HCT116 (cell line): ENCODE results near the gene ETF1. TPM values are rescaled to one million over a fixed set of nuclear protein-coding genes. Genes with fewer than 3 reads are reported as not detected.

ENCODE experiments used
- ATAC-seq: fragments of 200-7000 bp; cut with Tn5 transposase; 2 replicates; pipeline ENCODE4 v1.9.1; 2020; ENCODE audit warnings: mild to moderate bottlenecking, moderate library complexity
- BruUV-seq: library from RNA; stranded (reverse); fragments of 400-500 nt; replicated peaks from 2 replicates; lab custom pipeline; 2021; lab: Mats Ljungman, UMichigan
- CTCF ChIA-PET: fragments of 300-600 bp; sonication (Branson Sonifier 250); formaldehyde crosslinking; loops from one replicate; lab custom pipeline; 2021; ENCODE audit warnings: antibody characterized with exemption; lab: Charles Lee
- POLR2A ChIA-PET: fragments of 300-600, 350-600 bp; sonication (Branson Sonifier 250); formaldehyde crosslinking; loops from one replicate; lab custom pipeline; 2021; ENCODE audit warnings: antibody characterized with exemption; lab: Charles Lee
- RAD21 ChIA-PET, 2 experiments: fragments of 300-600 bp; sonication (Branson Sonifier 250); formaldehyde crosslinking; loops; one replicate each; lab custom pipeline; 2023; ENCODE audit warnings: low total read pairs in 2 of 2; ENCODE audit not compliant: uncharacterized antibody in 2 of 2, unreplicated experiment in 2 of 2, low non-redundant PET in 1 of 2; lab: Charles Lee
- DNase-seq: peaks from one replicate; pipeline ENCODE4 v3.0.0-alpha.2; 2010; ENCODE audit warnings: low read depth, low spot score
- H2AFZ ChIP-seq: fragments of 200-600 bp; shearing (Covaris generic), sonication (generic); 2 replicates; pipeline ENCODE4 v1.6.1; 2017; ENCODE audit warnings: low read depth, mixed run types, mixed read lengths, antibody characterized with exemption, low read length; ENCODE audit not compliant: poor library complexity, severe bottlenecking
- H3K27ac ChIP-seq: 2 replicates; pipeline ENCODE4 v1.5.1; 2012; ENCODE audit warnings: low read depth, low read length
- H3K27me3 ChIP-seq: fragments of 200-600 bp; sonication (generic); 2 replicates; pipeline ENCODE4 v1.6.1; 2016; ENCODE audit warnings: mixed run types, low read length, mixed read lengths; ENCODE audit not compliant: insufficient read depth
- H3K36me3 ChIP-seq, 2 experiments: fragments of 200-500 bp in 1 of 2; fragments of 200-600 bp in 1 of 2; sonication (Bioruptor generic) in 1 of 2; sonication (generic) in 1 of 2; 2 replicates each; pipeline versions ENCODE4 v1.5.1 to v1.6.1; 2014 to 2016; ENCODE audit warnings: low read length in 2 of 2, inconsistent platforms in 1 of 2, mixed read lengths in 1 of 2, mixed run types in 1 of 2; ENCODE audit not compliant: insufficient read depth in 2 of 2, control insufficient read depth in 1 of 2
- H3K4me1 ChIP-seq, 2 experiments: fragments of 200-600 bp in 1 of 2; sonication (generic) in 1 of 2; 2 replicates each; pipeline versions ENCODE4 v1.5.1 to v1.6.1; 2012 to 2017; ENCODE audit warnings: low read length in 2 of 2, inconsistent platforms in 1 of 2, mild to moderate bottlenecking in 1 of 2, mixed read lengths in 1 of 2, mixed run types in 1 of 2, moderate library complexity in 1 of 2; ENCODE audit not compliant: insufficient read depth in 2 of 2, control insufficient read depth in 1 of 2
- H3K4me2 ChIP-seq: fragments of 200-600 bp; sonication (generic); 2 replicates; pipeline ENCODE4 v1.6.1; 2017; ENCODE audit warnings: mixed run types, low read length, mixed read lengths
- H3K4me3 ChIP-seq, 2 experiments: fragments of 200-600 bp in 1 of 2; sonication (generic) in 1 of 2; replicated peaks in 1 of 2; 2 replicates each; pipeline ENCODE4 v1.5.1; 2011 to 2016; ENCODE audit warnings: low read length in 2 of 2, control low read depth in 1 of 2, low read depth in 1 of 2, mild to moderate bottlenecking in 1 of 2, mixed read lengths in 1 of 2, mixed run types in 1 of 2
- H3K79me2 ChIP-seq: fragments of 200-600 bp; sonication (generic); 2 replicates; pipeline ENCODE4 v1.6.1; 2017; ENCODE audit warnings: mild to moderate bottlenecking, mixed run types, low read length, moderate library complexity, mixed read lengths; ENCODE audit not compliant: insufficient read depth
- H3K9ac ChIP-seq: fragments of 200-600 bp; sonication (generic); 2 replicates; pipeline ENCODE4 v1.6.1; 2016; ENCODE audit warnings: low read length, mixed read lengths
- H3K9me2 ChIP-seq: fragments of 200-600 bp; sonication (generic), shearing (Covaris generic); 2 replicates; pipeline ENCODE4 v1.6.1; 2017; ENCODE audit warnings: mixed run types, mild to moderate bottlenecking, moderate library complexity; ENCODE audit not compliant: insufficient read depth
- H3K9me3 ChIP-seq, 2 experiments: fragments of 200-500 bp in 1 of 2; fragments of 200-600 bp in 1 of 2; sonication (Bioruptor generic) in 1 of 2; sonication (generic) in 1 of 2; 2 replicates each; pipeline ENCODE4 v1.6.1; 2014 to 2017; ENCODE audit warnings: low read length in 2 of 2, mixed read lengths in 2 of 2, inconsistent platforms in 1 of 2, low read depth in 1 of 2, mild to moderate bottlenecking in 1 of 2, mixed run types in 1 of 2, moderate library complexity in 1 of 2; ENCODE audit not compliant: control insufficient read depth in 1 of 2, insufficient read depth in 1 of 2
- H4K20me1 ChIP-seq: fragments of 200-600 bp; sonication (generic), shearing (Covaris generic); 2 replicates; pipeline ENCODE4 v1.6.1; 2017; ENCODE audit warnings: mixed run types, mild to moderate bottlenecking, moderate library complexity; ENCODE audit not compliant: insufficient read depth
- CBX3 ChIP-seq: IDR thresholded peaks from 2 replicates; pipeline ENCODE4 v1.6.1; 2012; ENCODE audit warnings: low read depth
- EZH2phosphoT487 ChIP-seq: fragments of 200-600 bp; IDR thresholded peaks from 2 replicates; pipeline ENCODE4 v1.6.1; 2018; ENCODE audit warnings: antibody characterized with exemption, borderline replicate concordance
- FOSL1 ChIP-seq: IDR thresholded peaks from 2 replicates; pipeline ENCODE4 v1.6.1; 2012; ENCODE audit warnings: low read depth
- JUND ChIP-seq: IDR thresholded peaks from 2 replicates; pipeline ENCODE4 v1.6.1; 2012
- SIN3A ChIP-seq: IDR thresholded peaks from 2 replicates; pipeline ENCODE4 v1.6.1; 2012; ENCODE audit warnings: low read depth
- SP1 ChIP-seq: IDR thresholded peaks from 2 replicates; pipeline ENCODE4 v1.6.1; 2012; ENCODE audit warnings: low read depth
- SRF ChIP-seq: IDR thresholded peaks from 2 replicates; pipeline ENCODE4 v1.6.1; 2012; ENCODE audit warnings: low read depth
- YY1 ChIP-seq: IDR thresholded peaks from 2 replicates; pipeline ENCODE4 v1.6.1; 2011; ENCODE audit warnings: low read length, low read depth, moderate library complexity, mild to moderate bottlenecking; ENCODE audit not compliant: insufficient replicate concordance; ENCODE audit errors: extremely low read depth
- ZFX ChIP-seq: fragments of 450-650 bp; IDR thresholded peaks from 2 replicates; pipeline ENCODE4 v1.6.1; 2017
- ZNF274 ChIP-seq: fragments of 200-500 bp; sonication (Bioruptor generic); IDR thresholded peaks from 2 replicates; pipeline ENCODE4 v1.6.1; 2014; ENCODE audit warnings: mild to moderate bottlenecking, low read depth, low read length, inconsistent platforms
- intact Hi-C: fragments of 100-400 bp; cut with micrococcal nuclease; formaldehyde crosslinking; loops from 2 replicates; pipeline ENCODE4 v1.10.0; 2022
- total RNA-seq: library from RNA; stranded (reverse); gene quantifications from one replicate; pipeline ENCODE4 v1.2.1, GENCODE V29; 2021; ENCODE audit not compliant: unreplicated experiment

Gene ETF1
- total RNA-seq, 1 experiment from 2014 or later = 178 TPM

- TF ChIP-seq ZNF274 (no peak), SP1 (no peak)
Measured at GRCh38 chr5:138528744-138529469, 14.1 kb downstream of the ETF1 start (continued).

GRCh38 chr5:138528208-138528607 is 14.8 kb downstream of the ETF1 start:
- Histone ChIP-seq H3K9me2 (no peaks in the 10 kb centered on the region), H3K4me3 (no peak overlapping the region), H4K20me1 (peaks cover 13% of the 10 kb centered on the region; the same call in 1 of the 2 replicates), H3K27me3 (no peaks in the 10 kb centered on the region), H3K36me3 (peaks cover 6 to 17% of the 10 kb centered on the region in 2 experiments; a peak in 3 of 4 replicates), H3K9ac (no peak overlapping the region), H3K27ac (no peak overlapping the region), H3K9me3 (no peaks in the 10 kb centered on the region), H3K79me2 (peaks cover 99% of the 10 kb centered on the region), H2AFZ (no peak overlapping the region), H3K4me1 (peaks cover 0 to 3% of the 10 kb centered on the region in 2 experiments; a peak in 1 of 4 replicates), H3K4me2 (no peak overlapping the region)
- no peak for ATAC-seq
- no peak for DNase-seq
- POLR2A ChIA-PET = interaction anchor here (1.0 kb wide), 1 partner anchor 15 kb away, joined by 3 read pairs; the partner anchor contains the start of gene ETF1
- CTCF ChIA-PET = no interaction called here
- no TSS peak for BruUV-seq
- intact Hi-C loops = no loop called here
- RAD21 ChIA-PET = no interaction called here
- TF ChIP-seq ZFX = no peak
- TF ChIP-seq YY1 = no peak
- no peak for TF ChIP-seq EZH2phosphoT487
- TF ChIP-seq SIN3A = no peak
- TF ChIP-seq JUND = no peak
- TF ChIP-seq SRF = no peak
- TF ChIP-seq FOSL1 = no peak
- no peak for TF ChIP-seq CBX3
